HS-27A (cell line): ENCODE data around the gene PEX6.
A peak's percentile ranks its signal among the peaks of the same experiment; 100 is the strongest.

ENCODE experiments used
- DNase-seq: peaks from one replicate; pipeline ENCODE4 v3.0.0-alpha.2; 2012; ENCODE audit warnings: low read depth, missing footprints

PEX6 gene, protein sequence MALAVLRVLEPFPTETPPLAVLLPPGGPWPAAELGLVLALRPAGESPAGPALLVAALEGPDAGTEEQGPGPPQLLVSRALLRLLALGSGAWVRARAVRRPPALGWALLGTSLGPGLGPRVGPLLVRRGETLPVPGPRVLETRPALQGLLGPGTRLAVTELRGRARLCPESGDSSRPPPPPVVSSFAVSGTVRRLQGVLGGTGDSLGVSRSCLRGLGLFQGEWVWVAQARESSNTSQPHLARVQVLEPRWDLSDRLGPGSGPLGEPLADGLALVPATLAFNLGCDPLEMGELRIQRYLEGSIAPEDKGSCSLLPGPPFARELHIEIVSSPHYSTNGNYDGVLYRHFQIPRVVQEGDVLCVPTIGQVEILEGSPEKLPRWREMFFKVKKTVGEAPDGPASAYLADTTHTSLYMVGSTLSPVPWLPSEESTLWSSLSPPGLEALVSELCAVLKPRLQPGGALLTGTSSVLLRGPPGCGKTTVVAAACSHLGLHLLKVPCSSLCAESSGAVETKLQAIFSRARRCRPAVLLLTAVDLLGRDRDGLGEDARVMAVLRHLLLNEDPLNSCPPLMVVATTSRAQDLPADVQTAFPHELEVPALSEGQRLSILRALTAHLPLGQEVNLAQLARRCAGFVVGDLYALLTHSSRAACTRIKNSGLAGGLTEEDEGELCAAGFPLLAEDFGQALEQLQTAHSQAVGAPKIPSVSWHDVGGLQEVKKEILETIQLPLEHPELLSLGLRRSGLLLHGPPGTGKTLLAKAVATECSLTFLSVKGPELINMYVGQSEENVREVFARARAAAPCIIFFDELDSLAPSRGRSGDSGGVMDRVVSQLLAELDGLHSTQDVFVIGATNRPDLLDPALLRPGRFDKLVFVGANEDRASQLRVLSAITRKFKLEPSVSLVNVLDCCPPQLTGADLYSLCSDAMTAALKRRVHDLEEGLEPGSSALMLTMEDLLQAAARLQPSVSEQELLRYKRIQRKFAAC

DNA sequence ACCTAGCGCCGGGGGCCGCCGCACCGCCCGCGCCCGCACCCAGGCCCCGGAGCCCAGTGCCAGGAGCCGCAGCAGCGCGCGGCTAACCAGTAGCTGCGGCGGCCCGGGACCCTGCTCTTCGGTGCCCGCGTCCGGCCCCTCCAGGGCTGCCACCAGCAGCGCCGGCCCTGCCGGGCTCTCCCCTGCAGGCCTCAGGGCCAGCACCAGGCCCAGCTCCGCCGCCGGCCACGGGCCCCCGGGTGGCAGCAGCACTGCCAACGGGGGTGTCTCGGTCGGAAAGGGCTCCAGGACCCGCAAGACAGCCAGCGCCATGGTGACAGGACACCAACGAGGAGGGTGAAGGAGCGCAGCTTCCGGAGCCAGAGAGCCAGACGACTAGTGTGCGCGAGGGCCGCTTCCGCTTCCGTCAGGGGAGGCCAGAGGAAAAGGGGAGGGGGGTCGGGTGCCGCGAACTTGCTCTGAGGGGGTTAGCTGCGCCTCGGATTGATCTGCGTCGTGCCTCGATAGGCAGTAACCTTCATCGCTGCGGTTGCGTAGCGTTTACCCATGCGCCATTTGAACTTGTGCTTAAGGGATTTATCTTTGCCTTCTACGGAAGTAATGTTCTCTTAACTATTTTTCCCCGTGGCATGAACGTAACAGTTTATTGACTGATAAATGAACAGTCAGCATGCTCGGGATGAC is at the start of gene PEX6:
TSS of gene PEX6 (minus strand) at position 343 of the 684 bp plus-strand sequence. CDS start at position 312, 31 bp downstream.
- peak; percentile 84 for DNase-seq

DNA sequence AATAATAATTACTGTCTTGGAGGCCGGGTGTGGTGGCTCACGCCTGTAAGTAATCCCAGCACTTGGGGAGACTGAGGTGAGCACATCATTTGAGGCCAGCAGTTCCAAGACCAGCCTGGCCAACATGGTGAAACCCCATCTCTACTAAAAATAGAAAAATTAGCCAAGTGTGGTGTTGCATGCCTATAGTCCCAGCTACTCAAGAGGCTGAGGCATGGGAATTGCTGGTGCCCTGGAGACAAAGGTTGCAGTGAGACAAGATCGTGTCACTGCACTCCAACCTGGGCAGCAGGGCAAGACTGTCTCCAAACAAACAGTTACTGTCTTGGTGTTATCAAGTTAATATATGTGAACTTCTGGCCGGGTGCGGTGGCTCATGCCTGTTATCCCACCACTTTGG is 47.4 kb upstream of the PEX6 start:
- DNase-seq, result no peak

DNA sequence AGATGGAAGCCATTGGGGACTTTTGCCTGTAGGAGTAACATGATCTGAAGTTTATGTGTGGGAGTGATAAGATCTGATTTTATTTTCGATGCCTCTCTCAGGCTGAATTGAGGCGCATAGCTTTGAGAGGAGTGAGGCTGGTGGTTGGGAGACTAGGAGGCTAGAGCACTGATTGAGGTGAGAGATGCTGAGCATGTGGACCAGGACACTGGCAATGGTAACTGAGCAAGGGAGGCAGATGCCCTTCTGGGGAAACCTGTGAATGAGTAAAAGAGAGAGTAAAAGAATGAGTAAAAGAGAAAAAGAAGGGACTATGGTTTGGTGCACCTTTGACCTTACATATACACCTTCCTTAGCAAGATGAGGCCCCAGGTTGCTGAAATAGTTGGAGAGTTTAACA is 45.5 kb upstream of the PEX6 start:
- DNase-seq, result no peak

DNA sequence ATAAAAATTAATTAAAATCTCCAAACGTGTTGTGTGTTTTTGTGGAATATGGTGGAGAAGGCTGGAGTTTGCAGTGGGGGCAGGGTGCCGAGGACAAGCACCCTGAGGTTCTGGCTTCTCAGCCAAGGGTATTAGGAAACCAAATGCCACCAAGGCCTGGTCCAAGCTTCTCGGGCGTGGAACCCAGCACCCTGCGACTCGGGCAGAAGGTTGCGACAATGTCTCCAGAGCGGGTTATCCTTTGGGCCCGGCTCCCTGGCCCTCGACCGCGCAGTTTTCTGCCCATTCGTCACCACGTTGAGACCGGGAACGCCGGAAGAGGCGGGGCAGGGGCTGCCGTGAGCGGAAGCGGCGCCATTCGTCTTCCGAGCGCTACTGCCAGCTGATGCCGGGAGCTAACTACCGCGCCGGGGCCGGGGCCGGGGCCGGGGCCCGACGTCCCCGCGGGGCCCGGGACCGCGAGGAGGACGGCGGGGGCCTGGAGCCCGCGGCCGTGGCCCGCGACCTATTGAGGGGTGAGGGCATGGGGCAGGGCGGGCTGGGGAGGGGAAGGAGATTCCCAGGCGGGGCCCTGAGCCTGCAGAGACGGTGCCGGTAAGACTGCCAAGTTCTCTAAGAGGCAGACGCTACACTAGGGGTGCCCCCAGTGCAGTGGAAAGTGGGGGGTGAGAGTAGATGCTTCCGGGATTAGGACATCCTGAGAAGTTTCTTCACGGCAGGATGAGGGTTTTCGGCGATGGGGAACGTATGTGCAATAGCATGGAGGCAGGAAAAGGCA is 42.5 kb upstream of the PEX6 start, which contains the start of gene RRP36:
TSS of gene RRP36 (plus strand) at position 354 of the 778 bp plus-strand sequence. CDS start at position 386, 32 bp downstream.
- peak; percentile 47 for DNase-seq

DNA sequence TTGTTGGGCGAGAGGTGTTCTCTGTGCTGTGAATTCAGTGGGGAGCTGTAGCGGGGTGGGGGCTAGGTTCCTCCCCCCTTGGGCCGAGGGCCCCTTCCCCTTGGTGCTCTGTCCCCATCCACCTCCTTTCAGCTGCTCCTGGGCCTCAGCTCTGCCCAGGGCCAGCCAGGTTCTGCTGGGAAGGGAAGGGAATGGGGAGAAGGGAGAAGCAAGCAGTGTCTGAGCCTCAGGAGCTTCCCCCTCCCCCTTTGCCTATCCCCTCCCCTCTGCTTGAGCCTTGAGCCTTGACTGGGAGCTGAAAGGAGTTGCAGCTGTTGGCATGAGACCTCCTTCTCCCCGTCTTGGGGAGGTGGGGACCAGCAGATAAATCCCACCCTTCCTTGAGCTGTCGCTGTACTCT is 41.9 kb upstream of the PEX6 start:
- no peak for DNase-seq

DNA sequence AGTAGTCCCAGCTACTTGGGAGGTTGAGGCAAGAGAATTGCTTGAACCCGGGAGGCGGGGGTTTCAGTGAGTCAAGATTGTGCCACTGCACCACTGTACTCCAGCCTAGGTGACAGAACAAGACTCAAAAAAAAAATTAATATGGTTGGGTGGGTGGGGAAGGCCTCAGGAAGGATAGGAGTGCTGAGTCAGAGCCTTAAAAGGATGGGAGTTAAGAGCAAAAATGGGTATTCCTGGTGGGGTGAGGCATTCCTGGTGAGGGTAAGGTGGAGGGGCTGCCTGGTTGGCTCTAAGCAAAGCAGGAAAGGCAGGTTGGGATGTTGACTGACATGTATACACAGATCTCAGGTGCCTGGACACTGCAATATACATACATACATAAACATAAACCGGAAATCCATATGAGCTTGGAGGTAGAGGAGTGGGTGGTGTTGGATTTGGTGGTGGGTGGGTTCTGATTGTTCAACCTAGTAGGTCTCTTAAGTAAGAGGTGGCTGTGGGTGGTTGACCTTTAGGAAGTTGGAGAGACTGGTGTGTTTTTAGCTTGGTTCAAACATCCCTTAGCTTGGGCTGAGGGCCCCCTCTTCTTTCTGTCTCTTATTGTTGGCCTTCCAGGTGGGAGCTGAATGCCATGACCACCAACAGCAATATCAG is 41.2 kb upstream of the PEX6 start:
- DNase-seq, result no peak

DNA sequence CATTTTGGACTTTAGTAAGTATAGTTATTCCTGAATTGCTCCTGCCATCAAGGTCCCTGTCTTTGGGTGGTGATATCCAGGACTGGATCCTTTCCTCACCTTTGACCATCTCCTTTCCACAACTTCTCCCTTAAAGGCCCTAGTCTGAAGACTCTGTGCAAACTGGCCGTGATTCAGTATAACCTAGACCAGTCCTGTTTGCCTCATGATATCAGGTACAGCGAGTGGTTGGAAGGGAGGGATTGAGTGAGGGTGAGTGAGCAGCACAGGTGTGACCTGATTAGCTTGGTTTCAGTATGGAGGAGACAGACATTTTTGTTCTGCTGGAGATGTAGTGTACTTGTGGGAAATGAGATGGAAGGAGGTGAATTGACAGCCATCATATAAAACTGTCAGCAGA is 40.2 kb upstream of the PEX6 start:
- no peak for DNase-seq

DNA sequence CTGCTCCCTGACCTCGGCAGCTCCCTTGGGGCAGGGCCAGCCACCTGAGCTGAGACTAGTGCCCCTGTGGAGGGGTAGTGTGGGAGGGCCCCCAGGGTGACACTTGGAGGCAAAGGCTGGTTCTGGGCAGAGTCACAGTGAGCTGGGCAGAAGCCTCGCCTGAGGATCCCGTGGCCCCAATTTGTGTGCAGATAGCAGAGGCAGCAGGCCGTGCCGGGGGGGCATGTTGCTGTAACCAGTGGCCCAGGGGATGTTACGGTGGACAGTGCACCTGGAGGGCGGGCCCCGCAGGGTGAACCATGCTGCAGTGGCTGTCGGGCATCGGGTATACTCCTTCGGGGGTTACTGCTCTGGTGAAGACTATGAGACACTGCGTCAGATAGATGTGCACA is 38.0 kb upstream of the PEX6 start:
- no peak for DNase-seq

DNA sequence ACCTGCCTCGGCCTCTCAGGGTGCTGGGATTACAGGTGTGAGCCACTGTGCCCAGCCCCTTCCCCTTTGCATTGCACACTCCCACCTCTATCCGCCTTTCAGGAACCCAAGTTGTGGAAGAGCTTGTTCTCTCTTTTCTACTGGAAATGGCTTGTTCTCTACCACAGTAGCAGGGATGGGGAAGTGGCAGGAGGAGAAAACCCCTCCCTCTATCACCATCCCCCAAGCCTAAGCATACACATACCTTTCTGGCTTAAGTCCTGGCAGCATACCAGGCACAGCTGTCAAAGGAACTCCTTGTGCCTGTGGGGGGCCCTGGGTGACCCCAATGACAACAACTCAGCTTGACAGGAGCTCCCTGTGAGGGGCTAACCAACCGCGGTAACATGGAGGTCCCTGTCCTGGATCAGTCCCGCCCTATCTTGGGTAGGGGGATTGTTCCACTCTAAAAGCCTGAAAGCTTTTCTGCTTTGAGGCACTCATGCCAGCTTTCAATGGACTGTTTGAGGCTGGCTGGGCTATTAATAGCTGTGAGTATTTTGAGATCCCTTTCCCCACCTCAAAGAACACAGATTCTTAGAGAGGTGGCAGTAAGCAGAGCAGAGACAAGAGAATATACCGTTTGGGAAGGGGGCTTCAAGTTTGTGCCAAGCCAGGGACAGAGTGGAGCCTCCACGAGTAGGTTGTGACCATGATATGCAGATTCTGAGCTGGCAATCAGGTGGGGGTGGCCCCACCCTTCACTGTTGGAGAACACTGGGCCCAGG is 37.4 kb upstream of the PEX6 start:
- DNase-seq, result no peak

DNA sequence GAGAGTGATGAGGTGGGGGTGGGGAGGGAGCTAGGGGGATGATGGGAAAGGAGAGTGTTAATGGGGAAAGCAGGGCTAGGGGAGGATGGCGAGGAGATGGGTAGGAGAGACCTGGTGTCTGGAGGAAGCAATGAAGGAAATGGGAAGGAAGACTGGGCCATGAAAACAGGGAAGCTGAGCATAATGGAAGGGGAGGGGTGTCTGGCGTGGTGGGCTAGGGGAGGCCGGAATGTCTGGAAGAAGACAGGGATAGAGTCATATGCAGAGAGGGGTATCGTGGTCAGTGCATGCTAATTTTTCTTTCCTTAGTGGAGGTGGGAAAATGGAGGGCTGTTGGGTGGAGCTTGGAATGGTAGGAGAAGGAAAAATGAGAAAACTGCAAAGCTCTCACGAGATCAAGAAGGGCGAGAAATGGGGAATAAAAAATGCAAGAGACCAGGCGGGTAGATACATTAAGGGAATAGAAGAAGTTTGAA is 35.5 kb upstream of the PEX6 start:
- no peak for DNase-seq

DNA sequence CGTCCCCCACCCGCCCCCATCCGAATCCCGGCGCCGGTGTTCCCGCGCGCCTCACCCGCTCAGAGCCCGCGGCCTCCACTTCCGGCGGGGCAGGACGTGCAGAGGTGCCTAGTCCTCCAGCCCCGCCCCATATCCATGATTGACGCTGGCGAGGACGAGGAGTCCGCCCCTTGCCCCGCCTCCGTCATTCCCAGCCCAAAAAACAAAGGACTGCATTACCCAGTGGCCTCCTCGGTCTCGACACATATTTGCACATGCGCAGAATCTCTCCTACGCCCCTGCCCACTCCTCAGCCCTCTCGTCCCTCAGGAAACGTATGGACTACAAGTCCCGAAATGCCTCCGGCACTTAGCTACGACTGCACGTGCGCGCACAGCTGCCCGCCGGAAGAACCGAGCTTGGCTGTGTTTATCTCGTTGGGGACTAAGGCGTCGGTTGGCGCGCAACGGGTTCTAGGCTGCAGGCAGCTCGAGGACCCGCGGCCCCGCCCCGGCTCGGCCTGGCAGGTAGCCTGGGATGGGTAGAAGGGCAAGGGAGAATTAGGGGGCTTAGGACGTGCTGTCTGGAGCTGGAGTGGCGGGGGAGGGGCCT is 35.0 kb upstream of the PEX6 start, which contains the start of the genes KLHDC3 and MEA1:
TSS of gene KLHDC3 (plus strand) at position 407 of the 591 bp plus-strand sequence. CDS start 2,944 bp downstream, outside the sequence.
TSS of gene MEA1 (minus strand) at position 104 of the 591 bp plus-strand sequence. CDS start 133 bp downstream, outside the sequence.
- DNase-seq, result peak; percentile 100

DNA sequence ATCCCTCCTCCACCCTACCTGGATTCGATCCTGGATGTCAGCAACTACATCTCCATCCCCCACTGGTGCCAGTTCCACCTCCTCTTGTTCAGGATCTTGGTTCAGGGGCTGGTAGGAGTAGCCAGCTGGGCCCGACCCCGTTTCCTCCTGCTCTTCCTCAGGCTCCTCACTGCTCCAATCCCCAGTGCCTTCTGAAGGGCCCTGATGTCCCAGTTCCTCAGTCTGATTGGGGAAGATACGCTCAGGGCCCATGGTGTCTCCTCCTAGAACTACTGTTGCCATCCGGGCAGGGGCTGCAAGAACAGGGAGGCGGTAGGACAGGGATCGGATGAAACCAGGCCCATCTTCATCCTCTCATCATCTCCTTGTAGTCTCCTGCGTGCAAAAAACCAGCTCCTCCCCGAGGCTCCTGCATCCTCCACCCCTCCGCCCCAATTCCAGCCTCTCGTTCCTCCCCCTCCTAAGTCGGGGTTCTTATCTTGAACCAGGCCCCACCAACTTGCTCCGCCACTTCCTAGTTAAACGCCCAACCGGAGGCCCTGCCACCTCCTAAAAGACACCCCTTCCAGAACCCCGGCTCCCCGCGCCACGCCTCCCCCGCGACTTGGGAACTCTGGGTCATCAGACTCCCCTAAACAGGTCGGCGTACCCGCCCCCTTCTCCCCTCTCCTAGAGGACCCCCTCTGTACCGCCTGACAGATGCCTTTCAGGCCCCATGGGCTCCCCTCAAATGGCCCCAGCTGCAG is 34.3 kb upstream of the PEX6 start:
- peak; percentile 31 for DNase-seq

DNA sequence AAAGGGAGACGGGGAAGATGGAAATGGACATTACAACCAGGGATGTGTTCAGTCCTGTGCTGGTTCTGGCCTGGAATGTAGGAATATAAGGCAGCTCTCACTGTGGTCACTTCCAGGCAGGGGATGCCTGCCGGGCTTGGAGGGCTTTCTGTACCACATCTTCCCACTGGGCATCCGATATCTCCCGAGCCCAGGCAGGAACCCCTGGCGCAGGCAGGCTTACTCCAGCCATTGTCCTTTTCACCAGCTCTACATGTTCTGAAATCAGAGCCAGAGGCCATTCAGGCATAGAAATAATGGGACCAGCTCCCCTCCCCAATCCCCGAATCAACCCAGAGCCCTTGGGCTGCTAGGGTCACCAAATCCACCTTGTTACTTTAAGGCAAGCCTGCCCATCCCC is 33.4 kb upstream of the PEX6 start:
- DNase-seq, result no peak

DNA sequence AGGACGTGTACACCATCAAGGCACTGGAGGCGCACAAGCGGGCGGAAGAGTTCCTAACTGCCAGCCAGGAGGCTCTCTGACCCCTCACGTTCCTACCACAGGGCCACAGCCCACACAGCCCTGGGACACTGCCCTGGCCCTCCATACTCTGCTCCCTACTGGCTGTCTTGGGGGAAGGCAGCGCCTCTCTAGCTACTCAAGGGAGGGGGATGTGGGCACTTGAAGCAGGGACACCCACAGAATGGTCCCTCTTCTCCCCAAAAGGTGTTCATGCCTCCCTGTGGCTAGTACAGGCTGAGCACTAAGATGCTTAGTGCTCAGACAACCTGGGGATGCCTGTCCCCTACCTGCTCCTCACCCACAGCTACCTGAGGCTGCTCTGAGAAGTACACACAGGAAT is 32.2 kb upstream of the PEX6 start:
- no peak for DNase-seq

DNA sequence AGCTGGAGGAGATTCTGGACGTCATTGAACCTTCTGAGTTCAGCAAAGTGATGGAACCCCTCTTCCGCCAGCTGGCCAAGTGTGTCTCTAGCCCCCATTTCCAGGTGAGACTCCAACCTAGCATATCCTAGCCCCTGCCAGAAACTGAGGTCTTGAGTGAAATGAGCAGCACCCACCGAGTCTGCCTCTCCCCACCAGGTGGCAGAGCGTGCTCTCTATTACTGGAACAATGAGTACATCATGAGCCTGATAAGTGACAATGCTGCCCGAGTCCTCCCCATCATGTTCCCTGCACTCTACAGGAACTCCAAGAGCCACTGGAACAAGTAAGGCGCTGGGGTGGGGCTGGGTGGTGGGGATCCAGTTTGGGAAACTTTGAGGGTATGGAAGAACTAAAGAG is 30.1 kb upstream of the PEX6 start:
- no peak for DNase-seq

DNA sequence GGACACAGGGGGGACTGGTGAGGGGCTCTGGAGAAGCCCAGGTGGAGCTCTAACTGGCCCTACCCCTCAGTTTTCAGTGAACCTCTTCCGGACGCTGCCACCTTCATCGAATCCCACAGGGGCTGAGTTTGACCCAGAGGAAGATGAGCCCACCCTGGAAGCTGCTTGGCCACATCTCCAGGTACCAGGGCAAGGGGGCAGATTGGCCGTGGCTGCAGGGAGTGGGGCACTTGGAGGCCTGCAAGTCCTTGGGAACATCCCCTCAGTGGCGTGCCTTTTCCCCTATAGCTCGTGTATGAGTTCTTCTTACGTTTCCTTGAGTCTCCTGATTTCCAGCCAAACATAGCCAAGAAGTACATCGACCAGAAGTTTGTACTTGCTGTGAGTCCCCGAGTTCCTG is 28.1 kb upstream of the PEX6 start:
- DNase-seq, result no peak

DNA sequence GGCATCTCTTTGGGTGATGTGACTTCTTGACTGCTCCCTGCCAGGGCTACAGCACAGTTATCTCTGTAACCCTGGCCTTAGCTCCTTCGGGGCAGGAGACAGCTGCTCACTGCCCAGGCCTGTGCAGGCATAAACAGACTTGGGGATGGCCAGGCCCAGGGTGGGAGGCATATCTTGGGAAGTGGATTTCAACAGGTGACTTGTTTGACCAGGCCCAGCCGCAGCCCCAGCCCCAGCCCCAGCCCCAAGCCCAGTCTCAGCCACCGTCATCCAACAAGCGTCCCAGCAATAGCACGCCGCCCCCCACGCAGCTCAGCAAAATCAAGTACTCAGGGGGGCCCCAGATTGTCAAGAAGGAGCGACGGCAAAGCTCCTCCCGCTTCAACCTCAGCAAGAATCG is 27.3 kb upstream of the PEX6 start:
- no peak for DNase-seq

DNA sequence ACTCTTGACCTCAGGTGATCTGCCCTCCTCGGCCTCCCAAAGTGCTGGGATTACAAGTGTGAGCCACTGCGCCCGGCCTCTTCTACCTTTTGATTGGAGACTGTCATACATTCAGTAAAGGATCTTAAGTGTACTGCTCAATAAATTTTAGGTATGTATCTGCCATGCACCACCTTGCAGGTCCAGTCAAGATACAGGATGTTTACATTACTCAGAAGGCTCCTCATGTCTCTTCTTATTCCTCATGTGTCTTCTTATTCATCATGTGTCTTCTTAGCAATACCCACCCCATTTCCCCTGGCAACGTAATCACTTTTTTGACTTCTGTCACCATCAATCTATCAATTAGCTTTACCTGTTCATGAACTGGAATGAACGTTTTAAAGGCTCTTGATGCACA is 26.9 kb upstream of the PEX6 start:
- no peak for DNase-seq

DNA sequence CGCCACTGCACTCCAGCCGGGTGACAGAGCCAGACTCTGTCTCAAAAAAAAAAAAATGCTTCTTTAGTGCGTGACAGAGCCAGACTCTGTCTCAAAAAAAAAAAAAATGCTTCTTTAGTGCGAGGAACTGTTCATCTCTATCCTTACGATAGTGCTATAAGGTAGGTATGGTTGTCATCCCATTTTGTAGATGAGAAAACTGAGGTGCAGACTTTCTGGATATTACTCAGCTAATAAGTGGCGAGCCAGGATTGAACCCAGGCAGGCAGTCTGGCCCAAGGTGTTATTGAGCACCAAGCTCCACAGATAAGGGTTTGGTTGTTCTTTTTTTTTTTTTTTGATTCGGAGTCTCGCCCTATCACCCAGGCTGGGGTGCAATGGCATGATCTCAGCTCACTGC is 22.9 kb upstream of the PEX6 start:
- no peak for DNase-seq
